ENCODE measurements around the gene AHR.
A peak's percentile ranks its signal among the peaks of the same experiment; 100 is the strongest.
"Not testable (repeated sequence)": the region's sequence is repeated elsewhere in the genome, so short reads cannot be mapped to it uniquely, and the experiment has no call there.

AHR gene

DNA sequence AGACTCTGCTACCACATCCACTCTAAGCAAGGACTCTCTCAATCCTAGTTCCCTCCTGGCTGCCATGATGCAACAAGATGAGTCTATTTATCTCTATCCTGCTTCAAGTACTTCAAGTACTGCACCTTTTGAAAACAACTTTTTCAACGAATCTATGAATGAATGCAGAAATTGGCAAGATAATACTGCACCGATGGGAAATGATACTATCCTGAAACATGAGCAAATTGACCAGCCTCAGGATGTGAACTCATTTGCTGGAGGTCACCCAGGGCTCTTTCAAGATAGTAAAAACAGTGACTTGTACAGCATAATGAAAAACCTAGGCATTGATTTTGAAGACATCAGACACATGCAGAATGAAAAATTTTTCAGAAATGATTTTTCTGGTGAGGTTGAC lies 40.7 kb downstream of the AHR start:
- TF ChIP-seq, protein P1, sequence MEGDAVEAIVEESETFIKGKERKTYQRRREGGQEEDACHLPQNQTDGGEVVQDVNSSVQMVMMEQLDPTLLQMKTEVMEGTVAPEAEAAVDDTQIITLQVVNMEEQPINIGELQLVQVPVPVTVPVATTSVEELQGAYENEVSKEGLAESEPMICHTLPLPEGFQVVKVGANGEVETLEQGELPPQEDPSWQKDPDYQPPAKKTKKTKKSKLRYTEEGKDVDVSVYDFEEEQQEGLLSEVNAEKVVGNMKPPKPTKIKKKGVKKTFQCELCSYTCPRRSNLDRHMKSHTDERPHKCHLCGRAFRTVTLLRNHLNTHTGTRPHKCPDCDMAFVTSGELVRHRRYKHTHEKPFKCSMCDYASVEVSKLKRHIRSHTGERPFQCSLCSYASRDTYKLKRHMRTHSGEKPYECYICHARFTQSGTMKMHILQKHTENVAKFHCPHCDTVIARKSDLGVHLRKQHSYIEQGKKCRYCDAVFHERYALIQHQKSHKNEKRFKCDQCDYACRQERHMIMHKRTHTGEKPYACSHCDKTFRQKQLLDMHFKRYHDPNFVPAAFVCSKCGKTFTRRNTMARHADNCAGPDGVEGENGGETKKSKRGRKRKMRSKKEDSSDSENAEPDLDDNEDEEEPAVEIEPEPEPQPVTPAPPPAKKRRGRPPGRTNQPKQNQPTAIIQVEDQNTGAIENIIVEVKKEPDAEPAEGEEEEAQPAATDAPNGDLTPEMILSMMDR (IDR thresholded peaks at IDR 0.05; ENCODE audit: low read depth, low read length) = no peak
- DNase-seq (ENCODE audit: extremely low read depth, low read depth) = no peak

DNA sequence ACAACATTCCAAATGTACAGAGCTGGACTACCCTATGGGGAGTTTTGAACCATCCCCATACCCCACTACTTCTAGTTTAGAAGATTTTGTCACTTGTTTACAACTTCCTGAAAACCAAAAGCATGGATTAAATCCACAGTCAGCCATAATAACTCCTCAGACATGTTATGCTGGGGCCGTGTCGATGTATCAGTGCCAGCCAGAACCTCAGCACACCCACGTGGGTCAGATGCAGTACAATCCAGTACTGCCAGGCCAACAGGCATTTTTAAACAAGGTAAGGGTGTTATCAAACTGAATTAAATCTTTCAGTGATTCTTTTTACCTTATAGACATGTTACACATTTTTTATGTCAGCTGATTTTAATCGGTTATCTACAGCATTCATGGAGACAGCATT lies 41.5 kb downstream of the AHR start:
- TF ChIP-seq, protein P1 (IDR thresholded peaks at IDR 0.05; ENCODE audit: low read depth, low read length) = no peak
- no peak for DNase-seq (ENCODE audit: extremely low read depth, low read depth)

DNA sequence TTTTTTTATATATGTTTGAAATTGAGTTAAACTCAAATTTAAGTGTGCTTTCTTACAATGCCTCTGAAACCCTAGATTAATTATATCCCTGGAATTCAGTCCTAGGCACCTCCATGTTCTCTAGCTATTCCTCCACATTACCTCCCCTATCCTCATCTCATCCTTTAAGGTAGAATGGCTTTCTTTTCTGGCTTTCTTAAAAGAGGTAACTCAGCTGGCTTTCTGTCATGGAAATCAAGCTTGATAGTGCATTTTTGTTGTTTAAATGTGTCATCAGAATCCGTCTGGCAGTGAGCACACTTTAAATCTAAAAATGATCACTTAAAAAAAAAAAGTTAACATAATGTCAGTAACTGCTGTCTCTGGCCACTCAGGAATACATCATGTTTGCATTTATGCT lies 42.2 kb downstream of the AHR start:
- TF ChIP-seq, protein P1 (IDR thresholded peaks at IDR 0.05; ENCODE audit: low read depth, low read length) = no peak
- no peak for DNase-seq (ENCODE audit: extremely low read depth, low read depth)

DNA sequence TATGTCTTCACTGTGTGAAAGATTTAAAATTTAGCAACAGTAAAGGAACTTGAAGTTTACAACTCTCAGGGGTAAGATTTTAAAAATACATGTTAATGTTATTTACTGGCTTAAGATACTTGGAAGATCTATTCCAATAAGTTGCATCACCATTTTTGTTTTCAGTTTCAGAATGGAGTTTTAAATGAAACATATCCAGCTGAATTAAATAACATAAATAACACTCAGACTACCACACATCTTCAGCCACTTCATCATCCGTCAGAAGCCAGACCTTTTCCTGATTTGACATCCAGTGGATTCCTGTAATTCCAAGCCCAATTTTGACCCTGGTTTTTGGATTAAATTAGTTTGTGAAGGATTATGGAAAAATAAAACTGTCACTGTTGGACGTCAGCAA lies 44.3 kb downstream of the AHR start:
- TF ChIP-seq, protein P1 (IDR thresholded peaks at IDR 0.05; ENCODE audit: low read depth, low read length) = no peak
- peak; percentile 5 for DNase-seq (ENCODE audit: extremely low read depth, low read depth)

DNA sequence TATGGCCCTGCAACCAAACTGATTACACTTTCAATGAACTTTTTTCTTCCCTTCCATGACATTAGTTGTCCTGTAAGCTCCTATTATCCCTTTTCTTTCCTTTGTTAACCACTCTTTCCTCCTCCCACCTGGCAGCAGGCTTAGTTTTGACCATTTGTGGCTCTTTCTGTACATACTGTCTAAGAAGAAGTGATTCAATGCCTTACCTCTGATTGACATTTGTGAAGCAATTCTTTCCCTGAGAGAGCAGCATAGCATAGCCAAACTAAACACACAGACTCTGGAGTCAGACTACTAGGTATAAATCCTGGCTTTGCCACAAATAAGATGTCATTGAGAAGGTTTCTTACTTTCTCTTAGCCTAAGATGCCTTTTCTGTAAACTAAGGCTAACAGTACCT lies 48.9 kb downstream of the AHR start:
- DNase-seq (ENCODE audit: extremely low read depth, low read depth) = no peak
- TF ChIP-seq, protein P1 (IDR thresholded peaks at IDR 0.05; ENCODE audit: low read depth, low read length) = no peak

DNA sequence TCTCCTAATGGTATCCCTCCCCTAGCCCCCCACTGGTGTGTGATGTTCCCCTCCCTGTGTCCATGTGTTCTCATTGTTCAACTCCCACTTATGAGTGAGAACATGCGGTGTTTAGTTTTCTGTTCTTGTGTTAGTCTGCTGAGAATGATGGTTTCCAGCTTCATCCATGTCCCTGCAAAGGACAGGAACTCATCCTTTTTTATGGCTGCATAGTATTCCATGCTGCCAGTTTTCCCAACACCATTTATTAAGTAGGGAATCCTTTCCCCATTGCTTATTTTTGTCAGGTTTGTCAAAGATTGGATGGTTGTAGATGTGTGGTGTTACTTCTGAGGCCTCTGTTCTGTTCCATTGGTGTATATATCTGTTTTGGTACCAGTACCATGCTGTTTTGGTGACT lies 50.5 kb downstream of the AHR start:
- DNase-seq (ENCODE audit: extremely low read depth, low read depth) = not testable (repeated sequence)

DNA sequence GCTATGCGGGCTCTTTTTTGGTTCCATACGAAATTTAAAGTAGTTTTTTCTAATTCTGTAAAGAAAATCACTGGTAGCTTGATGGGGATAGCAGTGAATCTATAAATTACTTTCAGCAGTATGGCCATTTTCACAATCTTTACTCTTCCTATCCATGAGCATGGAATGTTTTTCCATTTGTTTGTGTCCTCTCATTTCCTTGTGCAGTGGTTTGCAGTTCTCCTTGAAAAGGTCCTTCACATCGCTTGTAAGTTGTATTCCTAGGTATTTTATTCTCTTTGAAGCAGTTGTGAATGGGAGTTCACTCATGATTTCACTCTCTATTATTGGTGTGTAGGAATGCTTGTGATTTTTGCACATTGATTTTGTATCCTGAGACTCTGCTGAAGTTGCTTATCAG lies 51.9 kb downstream of the AHR start:
- not testable (repeated sequence) for DNase-seq (ENCODE audit: extremely low read depth, low read depth)

DNA sequence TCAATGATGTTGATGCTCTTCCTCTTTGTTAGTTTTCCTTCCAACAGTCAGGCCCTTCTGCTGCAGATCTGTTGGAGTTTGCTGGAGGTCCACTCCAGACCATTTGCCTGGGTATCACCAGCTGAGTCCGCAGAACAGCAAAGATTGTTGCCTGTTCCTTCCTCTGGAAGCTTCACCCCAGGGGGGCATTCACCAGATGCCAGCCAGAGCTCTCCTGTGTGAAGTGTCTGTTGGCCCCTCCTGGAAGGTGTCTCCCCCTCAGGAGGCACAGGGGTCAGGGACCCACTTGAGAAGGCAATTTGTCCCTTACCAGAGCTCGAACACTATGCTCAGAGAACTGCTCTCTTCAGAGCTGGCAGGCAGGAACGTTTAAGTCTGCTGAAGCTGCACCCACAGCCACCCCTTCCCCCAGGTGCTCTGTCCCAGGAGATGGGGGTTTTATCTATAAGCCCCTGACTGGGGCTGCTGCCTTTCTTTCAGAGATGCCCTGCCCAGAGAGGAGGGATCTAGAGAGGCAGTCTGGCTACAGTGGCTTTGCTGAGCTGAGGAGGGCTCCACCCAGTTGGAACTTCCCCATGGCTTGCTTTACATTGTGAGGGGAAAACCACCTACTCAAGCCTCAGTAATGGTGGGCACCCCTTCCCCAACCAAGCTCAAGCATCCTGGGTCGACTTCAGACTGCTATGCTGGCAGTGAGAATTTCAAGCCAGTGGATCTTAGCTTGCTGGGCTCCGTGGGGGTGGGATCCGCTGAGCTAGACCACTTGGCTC lies 55.4 kb downstream of the AHR start:
- not testable (repeated sequence) for DNase-seq (ENCODE audit: extremely low read depth, low read depth)

DNA sequence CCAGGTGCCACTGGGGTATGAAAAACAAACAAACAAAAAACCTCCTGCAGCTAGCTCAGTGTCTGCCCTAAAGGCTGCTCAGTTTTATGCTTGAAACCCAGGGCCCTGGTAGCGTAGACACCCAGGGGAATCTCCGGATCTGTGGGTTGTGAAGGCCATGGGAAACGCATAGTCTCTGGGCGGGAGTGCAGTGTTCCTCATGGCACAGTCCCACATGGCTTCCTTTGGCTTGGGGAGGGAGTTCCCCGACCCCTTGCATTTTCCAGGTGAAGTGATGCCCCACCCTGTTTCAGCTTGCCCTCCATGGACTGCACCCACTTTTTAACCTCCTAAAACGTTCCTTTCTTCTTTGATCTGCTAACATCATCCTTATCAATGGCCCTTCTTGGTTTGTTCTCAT lies 56.0 kb downstream of the AHR start:
- no peak for DNase-seq (ENCODE audit: extremely low read depth, low read depth)
- TF ChIP-seq, protein P1 (IDR thresholded peaks at IDR 0.05; ENCODE audit: low read depth, low read length) = no peak

Data from AG09319 (cell line).